Liver (tissue), 3 donors: ENCODE data around the gene RPA3.

ENCODE experiments used
- CTCF ChIP-seq: fragments of 150-350 bp; IDR thresholded peaks from 2 replicates; pipeline ENCODE4 v1.5.1; 2017; ENCODE audit warnings: improper control_type of control experiment, low read depth, low read length; ENCODE audit not compliant: missing input control
- EGR1 ChIP-seq, 2 donors: IDR thresholded peaks; 2 replicates each; pipeline ENCODE4 v1.6.1; 2016 to 2018; ENCODE audit warnings: antibody characterized with exemption in 2 of 2, low read depth in 2 of 2
- MAX ChIP-seq: IDR thresholded peaks from 2 replicates; pipeline ENCODE4 v1.6.1; 2016; ENCODE audit warnings: antibody characterized with exemption
- RAD21 ChIP-seq, 2 donors: IDR thresholded peaks; 2 replicates each; pipeline ENCODE4 v1.6.1; 2016; ENCODE audit warnings: antibody characterized with exemption in 2 of 2, mild to moderate bottlenecking in 2 of 2
- REST ChIP-seq: IDR thresholded peaks from 2 replicates; pipeline ENCODE4 v1.6.1; 2016; ENCODE audit warnings: antibody characterized with exemption, mild to moderate bottlenecking
- TAF1 ChIP-seq: conservative IDR thresholded peaks from 2 replicates; pipeline ENCODE4 v1.6.1; 2016; ENCODE audit warnings: antibody characterized with exemption, mild to moderate bottlenecking
- YY1 ChIP-seq: IDR thresholded peaks from 2 replicates; pipeline ENCODE4 v1.6.1; 2016; ENCODE audit warnings: antibody characterized with exemption, mild to moderate bottlenecking
- donor health status: healthy.
- donor health status: healthy.

GRCh38 chr7:7750571-7751242 lies 32.3 kb upstream of the RPA3 start:
- TF ChIP-seq YY1: no peak
- TF ChIP-seq MAX: no peak
- no peak for TF ChIP-seq TAF1
- no peak for TF ChIP-seq CTCF
- no peak for TF ChIP-seq REST
- no peak for TF ChIP-seq EGR1 (IDR thresholded peaks at IDR 0.05; ENCODE audit: low read depth in 2 of 2)
- no peak for TF ChIP-seq RAD21 (IDR thresholded peaks at IDR 0.05)
